Measurements from ENCODE around the gene HOXA13. TPM values are rescaled to one million over a fixed set of nuclear protein-coding genes. Genes with fewer than 3 reads are reported as not detected.

HOXA13 gene
- total and polyA plus RNA-seq, 4 donors = 0.02 TPM; not detected in 3

GRCh38 chr7:27198138-27198841 is 1.6 kb downstream of the HOXA13 start:
- no peak overlapping the region for H3K27ac ChIP-seq (ENCODE audit: low read depth in 1 of 2, low read length in 2 of 2)
- TF ChIP-seq, protein P1, sequence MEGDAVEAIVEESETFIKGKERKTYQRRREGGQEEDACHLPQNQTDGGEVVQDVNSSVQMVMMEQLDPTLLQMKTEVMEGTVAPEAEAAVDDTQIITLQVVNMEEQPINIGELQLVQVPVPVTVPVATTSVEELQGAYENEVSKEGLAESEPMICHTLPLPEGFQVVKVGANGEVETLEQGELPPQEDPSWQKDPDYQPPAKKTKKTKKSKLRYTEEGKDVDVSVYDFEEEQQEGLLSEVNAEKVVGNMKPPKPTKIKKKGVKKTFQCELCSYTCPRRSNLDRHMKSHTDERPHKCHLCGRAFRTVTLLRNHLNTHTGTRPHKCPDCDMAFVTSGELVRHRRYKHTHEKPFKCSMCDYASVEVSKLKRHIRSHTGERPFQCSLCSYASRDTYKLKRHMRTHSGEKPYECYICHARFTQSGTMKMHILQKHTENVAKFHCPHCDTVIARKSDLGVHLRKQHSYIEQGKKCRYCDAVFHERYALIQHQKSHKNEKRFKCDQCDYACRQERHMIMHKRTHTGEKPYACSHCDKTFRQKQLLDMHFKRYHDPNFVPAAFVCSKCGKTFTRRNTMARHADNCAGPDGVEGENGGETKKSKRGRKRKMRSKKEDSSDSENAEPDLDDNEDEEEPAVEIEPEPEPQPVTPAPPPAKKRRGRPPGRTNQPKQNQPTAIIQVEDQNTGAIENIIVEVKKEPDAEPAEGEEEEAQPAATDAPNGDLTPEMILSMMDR (IDR thresholded peaks at IDR 0.05; ENCODE audit: low read depth, low read length, missing input control) = no peak
- TF ChIP-seq SP1 (IDR thresholded peaks at IDR 0.05) = no peak
- TF ChIP-seq REST (IDR thresholded peaks at IDR 0.05) = no peak
- TF ChIP-seq, protein P2, sequence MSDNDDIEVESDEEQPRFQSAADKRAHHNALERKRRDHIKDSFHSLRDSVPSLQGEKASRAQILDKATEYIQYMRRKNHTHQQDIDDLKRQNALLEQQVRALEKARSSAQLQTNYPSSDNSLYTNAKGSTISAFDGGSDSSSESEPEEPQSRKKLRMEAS (IDR thresholded peaks at IDR 0.05) = no peak
- no peak for TF ChIP-seq RAD21 (IDR thresholded peaks at IDR 0.05)
- no peak for TF ChIP-seq GABPA (IDR thresholded peaks at IDR 0.05 in 1 of 2, conservative IDR thresholded peaks at IDR 0.05 in 1 of 2)
- no peak for TF ChIP-seq HNF4A (conservative IDR thresholded peaks at IDR 0.05)
- TF ChIP-seq HNF4G (IDR thresholded peaks at IDR 0.05) = no peak
- TF ChIP-seq TAF1 (conservative IDR thresholded peaks at IDR 0.05) = no peak
- no peak for TF ChIP-seq YY1 (IDR thresholded peaks at IDR 0.05)
- TF ChIP-seq, protein P3, sequence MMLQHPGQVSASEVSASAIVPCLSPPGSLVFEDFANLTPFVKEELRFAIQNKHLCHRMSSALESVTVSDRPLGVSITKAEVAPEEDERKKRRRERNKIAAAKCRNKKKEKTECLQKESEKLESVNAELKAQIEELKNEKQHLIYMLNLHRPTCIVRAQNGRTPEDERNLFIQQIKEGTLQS (IDR thresholded peaks at IDR 0.05) = no peak
- TF ChIP-seq RXRA (IDR thresholded peaks at IDR 0.05) = no peak
- no peak for TF ChIP-seq ZBTB33 (IDR thresholded peaks at IDR 0.05)
- TF ChIP-seq JUND (IDR thresholded peaks at IDR 0.05) = no peak
- no peak for TF ChIP-seq FOXA2 (IDR thresholded peaks at IDR 0.05)
- TF ChIP-seq FOXA1 (IDR thresholded peaks at IDR 0.05) = no peak
- TF ChIP-seq NR2F2 (IDR thresholded peaks at IDR 0.05) = no peak
- TF ChIP-seq EGR1 (IDR thresholded peaks at IDR 0.05; ENCODE audit: low read depth in 2 of 2) = no peak
- peaks cover 9 to 59% (median 28%) of the 10 kb centered on the region in 4 donors for H3K27me3 ChIP-seq (ENCODE audit: control insufficient read depth in 4 of 4, insufficient read depth in 4 of 4, low read length in 3 of 4)
- no peak for DNase-seq (ENCODE audit: low spot score)
- no peak overlapping the region for H3K4me3 ChIP-seq (ENCODE audit: low read depth in 1 of 3, low read length in 3 of 3)
- peaks cover 0 to 4% (median under 1%) of the 10 kb centered on the region in 4 donors for H3K9me3 ChIP-seq (ENCODE audit: control insufficient read depth in 4 of 4, low read length in 3 of 4)
- no peaks in the 10 kb centered on the region for H3K36me3 ChIP-seq (ENCODE audit: control insufficient read depth in 4 of 4, insufficient read depth in 3 of 4, low read depth in 1 of 4, low read length in 3 of 4)
- 11% methylated on average over 29 of the region's 29 CpGs for WGBS
- H3K4me1 ChIP-seq (ENCODE audit: control insufficient read depth in 4 of 4, insufficient read depth in 4 of 4, low read length in 3 of 4) = peaks cover 18 to 34% (median 24%) of the 10 kb centered on the region in 4 donors
- no peak overlapping the region for H3K9ac ChIP-seq (ENCODE audit: low read depth in 1 of 2, low read length in 2 of 2)

All from liver (tissue), 9 donors.